T-helper 1 cell treated with Interleukin-12 subunit alpha and Interleukin-12 subunit beta and Interleukin-4 antibody, amounts not matched to agents 30 μg/mL and 1 μg/mL, for 36 hours (primary cell): ENCODE measurements around the gene CST9.
"Not testable (repeated sequence)": the region's sequence is repeated elsewhere in the genome, so short reads cannot be mapped to it uniquely, and the experiment has no call there.

Source experiments
- H3K27ac Mint-ChIP-seq: one replicate; pipeline ENCODE4 v1.8.0; 2021; ENCODE audit warnings: mild to moderate bottlenecking, mixed read lengths
- H3K27me3 Mint-ChIP-seq: one replicate; pipeline ENCODE4 v1.8.0; 2021; ENCODE audit warnings: low read depth, mixed read lengths
- H3K36me3 Mint-ChIP-seq: one replicate; pipeline ENCODE4 v1.8.0; 2021; ENCODE audit warnings: low read depth, mixed read lengths
- H3K4me1 Mint-ChIP-seq: one replicate; pipeline ENCODE4 v1.8.0; 2021; ENCODE audit warnings: low read depth, mixed read lengths
- H3K4me3 Mint-ChIP-seq: one replicate; pipeline ENCODE4 v1.8.0; 2021; ENCODE audit warnings: mild to moderate bottlenecking, moderate library complexity, mixed read lengths
- H3K9me3 Mint-ChIP-seq: one replicate; pipeline ENCODE4 v1.8.0; 2021; ENCODE audit warnings: mixed read lengths

The CST9 gene

DNA sequence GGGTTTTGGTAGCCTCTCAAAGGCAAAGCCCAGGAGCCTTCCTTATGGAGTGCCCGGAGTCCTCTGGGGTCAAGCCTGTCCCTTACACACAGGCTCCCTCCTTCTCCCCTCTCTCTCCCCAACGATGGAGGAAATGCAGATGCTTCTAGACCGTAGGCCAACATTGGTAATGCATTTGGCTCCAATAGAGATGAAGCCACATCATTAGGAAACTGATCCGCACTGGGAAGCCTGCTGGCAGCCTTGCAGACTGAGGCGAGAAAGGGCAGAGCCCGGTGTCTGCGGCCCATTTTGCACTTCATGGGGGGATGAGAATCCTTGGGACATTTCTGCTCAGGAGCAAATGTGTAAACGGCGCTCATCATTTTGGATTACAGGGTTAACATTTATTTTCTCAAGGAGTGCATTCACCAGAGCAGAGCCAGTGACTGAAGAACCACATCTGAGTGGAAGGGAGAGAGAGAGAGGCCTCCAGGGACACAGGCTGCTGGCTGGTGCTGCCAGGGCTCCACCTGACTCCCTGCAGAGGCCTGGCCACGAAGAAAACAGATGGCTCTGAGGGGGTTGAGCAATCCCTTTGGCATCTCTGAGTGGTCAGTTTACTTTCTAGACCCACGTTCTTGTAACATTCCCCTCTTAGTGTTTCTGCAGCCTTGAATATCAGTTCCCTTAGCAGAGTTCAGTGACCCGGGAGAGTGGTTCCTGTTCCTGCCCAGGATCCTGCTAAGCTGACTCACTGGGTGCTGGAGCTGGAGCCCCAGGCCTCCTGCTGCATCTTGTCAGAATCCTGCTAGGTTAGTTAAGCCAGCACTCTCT is 36.4 kb upstream of the CST9 start:
- H3K4me1 Mint-ChIP-seq, result peaks cover 2% of the 10 kb centered on the region
- no peaks in the 10 kb centered on the region for H3K36me3 Mint-ChIP-seq
- H3K27me3 Mint-ChIP-seq, result peaks cover 8% of the 10 kb centered on the region
- H3K27ac Mint-ChIP-seq, result no peak overlapping the region
- H3K9me3 Mint-ChIP-seq, result no peaks in the 10 kb centered on the region
- H3K4me3 Mint-ChIP-seq, result no peak overlapping the region

DNA sequence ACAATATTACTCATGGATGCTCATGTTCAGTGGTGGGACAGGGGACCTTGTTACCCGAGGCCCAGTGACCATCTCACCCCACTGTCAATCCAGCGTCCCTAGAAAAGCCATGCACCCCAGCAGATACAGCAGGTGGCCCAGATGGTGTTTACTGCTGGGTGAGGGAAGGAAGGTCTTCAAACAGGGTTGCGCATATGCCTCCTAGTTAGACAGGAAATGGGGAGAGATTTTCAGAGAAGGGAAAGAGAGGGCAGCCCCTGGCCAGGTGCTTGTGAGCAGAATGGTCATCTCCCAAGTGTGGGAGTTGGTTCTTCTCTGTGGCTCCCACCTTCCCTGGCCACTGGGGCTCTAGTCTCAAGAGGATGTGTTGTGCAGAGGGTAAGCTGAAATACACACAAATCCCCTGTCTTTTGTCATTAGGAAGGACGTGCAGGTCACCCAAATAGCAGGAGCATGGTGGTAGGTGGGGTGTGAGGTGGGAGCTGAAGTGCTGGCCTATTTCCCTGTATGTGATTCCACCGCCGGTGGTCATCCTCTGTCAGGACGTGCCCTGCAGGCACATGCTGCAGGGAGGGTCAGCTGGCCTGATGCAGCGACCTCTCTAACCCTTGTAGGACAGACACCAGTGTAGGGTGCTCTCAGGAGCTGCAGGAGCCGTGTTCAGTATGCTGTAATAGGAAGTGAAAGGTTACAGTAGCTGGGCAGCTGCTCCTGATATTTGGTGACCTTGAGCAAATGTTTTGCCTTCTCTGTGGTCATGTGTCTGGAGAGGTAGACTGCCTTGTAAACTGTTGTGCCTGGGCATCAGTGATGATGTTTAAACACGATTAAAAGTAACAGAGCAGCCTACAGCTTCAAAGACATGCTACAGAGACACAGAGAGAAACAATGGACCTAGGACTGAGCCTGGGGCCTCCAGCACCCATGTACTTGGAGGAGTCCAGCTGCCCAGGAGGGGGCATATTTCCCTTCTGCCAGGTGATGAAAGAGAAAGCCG is 35.3 kb upstream of the CST9 start:
- Mint-ChIP-seq H3K36me3 (no peaks in the 10 kb centered on the region), H3K27me3 (peaks cover 18% of the 10 kb centered on the region), H3K9me3 (no peaks in the 10 kb centered on the region), H3K4me1 (peaks cover 4% of the 10 kb centered on the region), H3K27ac (no peak overlapping the region), H3K4me3 (no peak overlapping the region)

- Mint-ChIP-seq H3K4me1 (peaks cover 4% of the 10 kb centered on the region), H3K27ac (no peak overlapping the region), H3K27me3 (peaks cover 20% of the 10 kb centered on the region), H3K4me3 (no peak overlapping the region), H3K9me3 (no peaks in the 10 kb centered on the region), H3K36me3 (no peaks in the 10 kb centered on the region)
Observed at GRCh38 chr20:23640018-23640601, 34.4 kb upstream of the CST9 start.

DNA sequence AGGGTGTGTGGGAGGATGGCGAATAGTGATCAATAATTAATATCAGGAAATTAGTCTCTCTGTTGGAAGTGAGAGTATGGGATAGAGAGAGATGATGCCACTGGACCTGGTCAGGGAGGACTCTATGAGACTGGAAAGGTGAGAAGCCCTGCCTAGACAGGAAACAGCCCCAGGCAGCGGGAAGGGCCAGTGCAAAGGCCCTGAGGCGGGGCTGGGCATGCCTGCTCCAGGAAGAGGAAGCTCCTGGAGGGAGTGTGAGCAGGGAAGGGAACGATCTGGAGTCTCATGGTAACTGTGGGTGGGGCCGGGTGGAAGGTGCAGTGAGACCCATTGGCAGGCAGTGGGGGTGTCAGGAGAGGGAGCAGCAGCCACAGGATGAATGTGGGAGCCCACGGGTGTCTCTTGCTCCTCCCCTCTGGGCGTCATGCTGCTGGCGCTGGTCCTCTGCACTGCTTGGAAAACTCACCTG is 33.8 kb upstream of the CST9 start:
- Mint-ChIP-seq H3K36me3 (no peaks in the 10 kb centered on the region), H3K4me1 (peaks cover 4% of the 10 kb centered on the region), H3K27ac (no peak overlapping the region), H3K4me3 (no peak overlapping the region), H3K9me3 (no peaks in the 10 kb centered on the region), H3K27me3 (peaks cover 20% of the 10 kb centered on the region)

DNA sequence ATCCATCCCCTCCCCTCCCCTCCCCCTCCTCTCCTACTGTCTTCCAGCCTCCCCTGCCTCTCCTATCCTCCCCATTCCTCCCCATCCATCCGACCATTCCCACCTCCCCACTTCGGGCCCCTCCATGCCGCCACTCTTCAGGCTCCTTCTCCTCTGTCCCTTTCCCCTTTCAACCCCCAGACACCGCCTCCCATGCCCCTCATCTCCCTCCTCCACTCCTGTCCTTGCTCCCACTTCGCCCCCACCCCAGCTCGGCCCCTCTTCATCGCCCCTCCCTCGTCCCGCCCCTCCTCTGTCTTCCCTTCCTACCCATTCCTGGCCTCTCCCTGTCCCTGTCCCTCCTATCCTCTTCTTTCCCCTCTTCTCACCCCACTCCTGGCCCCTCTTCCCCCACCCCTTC is 32.6 kb upstream of the CST9 start:
- H3K4me3 Mint-ChIP-seq, result no peak overlapping the region
- no peaks in the 10 kb centered on the region for H3K9me3 Mint-ChIP-seq
- H3K36me3 Mint-ChIP-seq, result no peaks in the 10 kb centered on the region
- H3K27me3 Mint-ChIP-seq, result peaks cover 20% of the 10 kb centered on the region
- peaks cover 3% of the 10 kb centered on the region for H3K4me1 Mint-ChIP-seq
- no peak overlapping the region for H3K27ac Mint-ChIP-seq

GRCh38 chr20:23637282-23638221 is 31.8 kb upstream of the CST9 start, which contains the start of gene CST3:
Gene CST3 (minus strand): TSS chr20:23637955. CDS start chr20:23637862, 93 bp downstream.
- Mint-ChIP-seq H3K9me3 (no peaks in the 10 kb centered on the region), H3K36me3 (no peaks in the 10 kb centered on the region), H3K27me3 (peaks cover 20% of the 10 kb centered on the region), H3K27ac (no peak within 1 kb of the TSS), H3K4me1 (peaks cover 3% of the 10 kb centered on the region), H3K4me3 (no peak within 1 kb of the TSS)

GRCh38 chr20:23636908-23637281 is 31.2 kb upstream of the CST9 start:
- Mint-ChIP-seq H3K4me3 (no peak overlapping the region), H3K4me1 (peaks cover 3% of the 10 kb centered on the region), H3K27ac (no peak overlapping the region), H3K36me3 (no peaks in the 10 kb centered on the region), H3K27me3 (peaks cover 20% of the 10 kb centered on the region), H3K9me3 (no peaks in the 10 kb centered on the region)

GRCh38 chr20:23636182-23636907 is 30.6 kb upstream of the CST9 start:
- Mint-ChIP-seq H3K9me3 (no peaks in the 10 kb centered on the region), H3K36me3 (no peaks in the 10 kb centered on the region), H3K27me3 (peaks cover 20% of the 10 kb centered on the region), H3K4me1 (peaks cover 3% of the 10 kb centered on the region), H3K4me3 (no peak overlapping the region), H3K27ac (no peak overlapping the region)

DNA sequence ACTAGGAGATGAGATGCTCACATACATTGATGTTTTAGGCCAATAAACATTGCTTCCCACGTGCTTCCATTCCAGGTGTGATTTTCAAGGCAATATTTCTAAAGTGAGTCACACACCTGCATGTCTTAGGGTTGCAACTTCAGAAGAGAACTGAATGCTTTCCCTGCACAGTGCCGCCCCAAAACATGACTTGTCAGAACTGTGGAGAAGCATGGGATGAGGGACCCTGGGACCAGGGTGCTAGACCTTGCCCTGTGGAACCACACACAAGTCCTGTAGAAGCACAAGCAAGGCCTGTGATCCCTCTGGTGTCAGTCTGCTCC is 30.0 kb upstream of the CST9 start:
- H3K36me3 Mint-ChIP-seq, H3K9me3 Mint-ChIP-seq, H3K4me3 Mint-ChIP-seq, H3K27ac Mint-ChIP-seq, H3K4me1 Mint-ChIP-seq: not testable (repeated sequence)
- peaks cover 20% of the 10 kb centered on the region for H3K27me3 Mint-ChIP-seq

GRCh38 chr20:23634985-23635767 is 29.5 kb upstream of the CST9 start:
- H3K27ac Mint-ChIP-seq, result no peak overlapping the region
- H3K27me3 Mint-ChIP-seq, result peaks cover 20% of the 10 kb centered on the region
- H3K4me3 Mint-ChIP-seq, result no peak overlapping the region
- peaks cover 3% of the 10 kb centered on the region for H3K4me1 Mint-ChIP-seq
- no peaks in the 10 kb centered on the region for H3K9me3 Mint-ChIP-seq
- no peaks in the 10 kb centered on the region for H3K36me3 Mint-ChIP-seq

DNA sequence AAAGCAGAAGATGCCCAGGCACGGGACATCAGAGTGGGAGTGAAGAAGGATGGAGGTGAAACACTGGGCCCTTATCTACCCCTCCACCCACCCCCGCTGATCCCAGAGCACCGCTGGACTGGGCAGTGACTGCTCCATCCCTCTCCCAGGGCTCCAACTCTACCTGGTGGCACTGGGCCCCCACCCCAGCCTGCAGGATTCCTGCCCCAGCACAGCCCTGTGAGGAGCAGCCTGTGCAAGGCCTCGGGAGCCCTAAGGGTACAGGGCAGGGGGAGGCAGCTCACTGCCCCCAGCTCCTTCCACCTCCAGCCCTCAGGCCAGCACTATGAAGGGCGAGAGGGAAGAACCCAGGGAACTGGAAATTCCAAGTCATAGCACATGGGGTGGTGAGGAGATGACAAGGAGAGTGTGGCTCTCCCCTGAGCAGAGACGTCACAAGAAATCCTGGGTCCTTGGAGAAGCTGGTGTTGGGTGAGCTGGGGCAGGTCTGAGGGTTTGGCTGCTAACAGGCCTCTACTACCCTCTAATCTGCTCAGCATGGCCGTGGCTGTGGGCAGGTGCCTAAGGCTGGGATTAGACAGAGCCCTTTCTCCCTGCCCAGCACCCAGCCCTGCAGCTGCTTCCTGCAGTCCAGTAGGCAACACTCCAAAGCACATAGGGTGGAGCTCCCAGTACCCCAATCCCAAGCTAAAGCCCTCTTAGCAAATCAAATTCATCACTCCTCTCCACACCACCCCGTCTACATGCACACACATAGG is 28.5 kb upstream of the CST9 start:
- Mint-ChIP-seq H3K27me3 (peaks cover 18% of the 10 kb centered on the region), H3K4me3 (no peak overlapping the region), H3K4me1 (peaks cover 3% of the 10 kb centered on the region), H3K27ac (no peak overlapping the region), H3K36me3 (no peaks in the 10 kb centered on the region), H3K9me3 (no peaks in the 10 kb centered on the region)
